ENCODE measurements around the gene ST6GALNAC5. TPM values are rescaled to one million over a fixed set of nuclear protein-coding genes. Genes with fewer than 3 reads are reported as not detected.

ST6GALNAC5 gene
- total RNA-seq, 3 donors from 2014 or later, result 0.38 to 3.8 (median 1.3) TPM

DNA sequence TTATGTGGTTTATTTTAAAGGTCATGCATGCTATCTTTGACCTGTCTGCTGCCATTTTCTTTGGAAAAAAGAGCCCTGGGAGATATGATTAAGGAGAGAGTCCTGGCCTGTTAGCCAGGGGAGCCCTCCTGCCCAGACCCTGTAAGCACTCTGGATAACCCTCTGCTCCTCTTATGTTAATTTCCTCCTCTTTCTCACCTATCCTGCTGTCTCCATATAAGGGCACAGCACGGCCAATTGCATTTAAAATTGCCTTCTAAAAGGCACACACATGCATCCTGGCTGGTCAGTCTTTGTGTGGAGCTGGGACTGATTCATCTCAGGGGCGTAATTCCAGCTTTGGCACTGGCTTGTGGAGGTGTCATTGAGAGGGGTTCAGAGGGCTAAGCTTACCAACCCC lies 158.9 kb downstream of the ST6GALNAC5 start:
- ATAC-seq (no peak), DNase-seq (no peak)

GRCh38 chr1:77026640-77027039 lies 159.4 kb downstream of the ST6GALNAC5 start:
- no peaks in the 10 kb centered on the region for H3K9me3 ChIP-seq
- DNase-seq (no peak), ATAC-seq (no peak)
- intact Hi-C loops (cut with DNase I, micrococcal nuclease), result no loop called here
- no peak for TF ChIP-seq CTCF (IDR thresholded peaks at IDR 0.05)
- H3K4me3 ChIP-seq, result no peak overlapping the region
- H3K36me3 ChIP-seq (ENCODE audit: low read depth), result no peaks in the 10 kb centered on the region
- no peaks in the 10 kb centered on the region for H3K4me1 ChIP-seq (ENCODE audit: low read depth)

More for the DNA sequence above, 158.9 kb downstream of the ST6GALNAC5 start:
- intact Hi-C loops (cut with DNase I, micrococcal nuclease), result no loop called here
- Histone ChIP-seq H3K4me1 (ENCODE audit: low read depth) (no peaks in the 10 kb centered on the region), H3K36me3 (ENCODE audit: low read depth) (no peaks in the 10 kb centered on the region), H3K4me3 (no peak overlapping the region), H3K9me3 (no peaks in the 10 kb centered on the region)
- TF ChIP-seq CTCF (IDR thresholded peaks at IDR 0.05), result no peak

- DNase-seq, result no peak
- no peaks in the 10 kb centered on the region for H3K9me3 ChIP-seq
These were observed 160.6 kb downstream of the ST6GALNAC5 start for GRCh38 chr1:77027847-77028246.

DNA sequence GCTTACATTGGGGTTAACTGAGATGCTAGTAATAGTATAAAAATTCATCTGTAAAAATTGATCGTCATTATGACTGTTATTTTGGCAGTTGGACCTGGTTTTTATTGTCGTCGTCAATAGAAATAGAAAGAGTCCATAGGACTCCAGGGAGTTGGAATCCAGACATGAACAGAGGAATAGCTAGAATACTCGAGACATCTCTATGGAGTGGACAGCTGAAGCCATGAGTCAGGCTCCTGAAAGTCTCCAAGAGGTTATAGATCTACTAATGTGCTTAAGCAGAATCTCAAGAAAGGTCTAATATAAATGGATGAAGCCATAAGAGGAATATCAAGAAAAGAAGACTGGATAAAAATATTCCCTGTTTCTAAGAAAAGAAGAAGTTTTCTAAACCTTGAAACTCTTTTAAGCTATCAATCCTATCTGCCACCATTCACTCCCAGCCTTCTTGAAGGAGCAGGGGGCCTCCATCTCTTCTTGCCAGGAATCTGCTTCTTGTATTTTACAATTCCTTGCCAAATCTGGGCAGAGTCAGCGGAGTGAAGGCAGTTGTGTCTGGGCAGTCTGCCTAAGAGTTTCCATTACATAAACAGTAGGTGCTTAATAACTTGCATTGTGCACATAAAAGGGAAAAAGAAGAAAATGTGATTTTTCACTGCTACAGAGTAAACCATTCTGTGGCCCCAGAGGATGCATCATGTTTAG lies 163.3 kb downstream of the ST6GALNAC5 start:
- H3K4me3 ChIP-seq, result no peak overlapping the region
- intact Hi-C loops (cut with DNase I, micrococcal nuclease), result no loop called here
- H3K9me3 ChIP-seq, result no peaks in the 10 kb centered on the region
- no peaks in the 10 kb centered on the region for H3K4me1 ChIP-seq (ENCODE audit: low read depth)
- no peak for ATAC-seq
- no peak for DNase-seq
- no peak for TF ChIP-seq CTCF (IDR thresholded peaks at IDR 0.05)
- H3K36me3 ChIP-seq (ENCODE audit: low read depth), result no peaks in the 10 kb centered on the region

More at GRCh38 chr1:77027847-77028246, 160.6 kb downstream of the ST6GALNAC5 start:
- Histone ChIP-seq H3K4me3 (no peak overlapping the region), H3K4me1 (ENCODE audit: low read depth) (no peaks in the 10 kb centered on the region), H3K36me3 (ENCODE audit: low read depth) (no peaks in the 10 kb centered on the region)
- intact Hi-C loops (cut with DNase I, micrococcal nuclease), result no loop called here
- TF ChIP-seq CTCF (IDR thresholded peaks at IDR 0.05), result no peak
- ATAC-seq, result no peak

DNA sequence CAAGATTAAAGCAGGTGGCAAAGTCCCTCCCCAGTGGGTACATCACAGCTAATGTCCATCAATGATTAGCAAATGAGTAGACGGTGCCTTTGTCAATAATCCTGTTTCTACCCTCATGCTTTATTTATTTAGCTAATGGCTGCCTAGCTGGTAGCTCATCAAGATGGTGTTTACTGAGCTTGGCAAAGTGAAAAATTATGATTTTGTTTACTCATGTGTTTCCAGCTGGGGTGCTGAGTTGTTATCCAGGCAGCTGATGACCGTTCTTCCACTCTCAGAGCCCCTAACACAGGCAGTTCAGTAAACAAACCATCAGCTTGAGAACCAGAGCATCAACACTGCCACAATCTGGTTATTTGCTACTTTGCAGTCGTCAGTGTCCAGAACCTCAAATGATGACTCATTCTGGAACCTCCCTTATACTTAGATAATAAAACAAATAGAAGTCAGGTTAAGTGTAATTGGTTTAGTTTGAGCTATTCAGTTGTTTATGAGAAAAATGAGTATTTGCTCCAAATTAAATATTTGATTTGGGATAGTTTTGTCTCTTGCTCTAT lies 163.9 kb downstream of the ST6GALNAC5 start:
- Histone ChIP-seq H3K9me3 (no peaks in the 10 kb centered on the region), H3K36me3 (ENCODE audit: low read depth) (no peaks in the 10 kb centered on the region), H3K4me1 (ENCODE audit: low read depth) (no peaks in the 10 kb centered on the region), H3K4me3 (no peak overlapping the region)
- no peak for TF ChIP-seq CTCF (IDR thresholded peaks at IDR 0.05)
- DNase-seq (no peak), ATAC-seq (peak; percentile 30)
- intact Hi-C loops (cut with DNase I, micrococcal nuclease), result no loop called here

Measured in mucosa of descending colon (tissue), 3 donors.